Measurements from ENCODE around the gene MRO.

DNA sequence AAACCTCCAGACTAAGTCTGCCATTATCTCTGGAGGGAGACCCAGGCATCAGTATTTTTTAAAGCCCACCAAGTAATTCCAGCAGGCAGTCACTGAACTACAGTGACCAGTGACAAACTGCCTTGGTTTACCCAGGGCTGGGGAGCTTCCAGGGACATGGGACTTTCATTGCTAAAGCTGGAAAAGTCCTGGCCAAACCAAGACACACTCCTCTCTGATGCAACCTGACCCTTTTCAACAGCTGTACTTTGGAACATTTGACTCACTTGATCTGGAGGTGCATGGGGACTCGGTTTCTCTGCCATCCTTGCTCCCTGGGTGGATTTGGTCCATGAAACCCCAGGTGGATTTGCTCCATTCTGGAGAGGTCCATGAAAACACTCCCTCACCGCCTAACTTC is 7.0 kb downstream of the MRO start:
- TF ChIP-seq EZH2 (IDR thresholded peaks at IDR 0.05; ENCODE audit: insufficient read depth, low read length): no peak
- no peak for TF ChIP-seq CTCF (IDR thresholded peaks at IDR 0.05; ENCODE audit: insufficient read depth, low read depth, low read length)

All from astrocyte (in vitro differentiated cells and primary cell).